Astrocyte (in vitro differentiated cells and primary cell): ENCODE measurements around the gene LY6G6D. TPM values are rescaled to one million over a fixed set of nuclear protein-coding genes. Genes with fewer than 3 reads are reported as not detected.

Experiments
- DNase-seq: peaks from one replicate; pipeline ENCODE4 v3.0.0-alpha.2; 2010; ENCODE audit warnings: low read depth
- FAIRE-seq: peaks from 2 replicates; lab custom pipeline; 2011; peaks lifted over from hg19 to GRCh38; lab: Jason Lieb, UNC
- H2AFZ ChIP-seq: 2 replicates; pipeline ENCODE4 v1.6.0; 2012; ENCODE audit warnings: low read depth, low read length, inconsistent platforms
- H3K27ac ChIP-seq: 2 replicates; pipeline ENCODE4 v1.5.1; 2011; ENCODE audit warnings: low read depth, low read length, inconsistent platforms
- H3K27me3 ChIP-seq: 2 replicates; pipeline ENCODE4 v1.6.0; 2011; ENCODE audit warnings: low read length, inconsistent platforms; ENCODE audit not compliant: insufficient read depth
- H3K36me3 ChIP-seq: 2 replicates; pipeline ENCODE4 v1.5.1; 2011; ENCODE audit warnings: low read length, inconsistent platforms; ENCODE audit not compliant: insufficient read depth
- H3K4me1 ChIP-seq: 2 replicates; pipeline ENCODE4 v1.5.1; 2011; ENCODE audit warnings: low read length, inconsistent platforms; ENCODE audit not compliant: insufficient read depth
- H3K4me2 ChIP-seq: 2 replicates; pipeline ENCODE4 v1.6.0; 2012; ENCODE audit warnings: low read length, inconsistent platforms
- H3K4me3 ChIP-seq: 2 replicates; pipeline ENCODE4 v1.5.1; 2011; ENCODE audit warnings: low read depth, mild to moderate bottlenecking, low read length, inconsistent platforms; ENCODE audit not compliant: insufficient read depth
- H3K79me2 ChIP-seq: 2 replicates; pipeline ENCODE4 v1.6.0; 2012; ENCODE audit warnings: mild to moderate bottlenecking, low read length, inconsistent platforms; ENCODE audit not compliant: insufficient read depth
- H3K9ac ChIP-seq: 2 replicates; pipeline ENCODE4 v1.6.0; 2012; ENCODE audit warnings: mild to moderate bottlenecking, low read length, inconsistent platforms
- H3K9me3 ChIP-seq: 2 replicates; pipeline ENCODE4 v1.5.1; 2012; ENCODE audit warnings: low read depth, mild to moderate bottlenecking, low read length, inconsistent platforms; ENCODE audit not compliant: insufficient read depth
- H4K20me1 ChIP-seq: 2 replicates; pipeline ENCODE4 v1.6.0; 2012; ENCODE audit warnings: low read length, inconsistent platforms; ENCODE audit not compliant: insufficient read depth
- H3K27ac Mint-ChIP-seq: one replicate; pipeline ENCODE4 v1.8.0; 2021; ENCODE audit warnings: mild to moderate bottlenecking, mixed read lengths; ENCODE audit not compliant: unreplicated experiment
- H3K27me3 Mint-ChIP-seq: one replicate; pipeline ENCODE4 v1.8.0; 2021; ENCODE audit warnings: low read depth, mixed read lengths; ENCODE audit not compliant: unreplicated experiment
- H3K36me3 Mint-ChIP-seq: one replicate; pipeline ENCODE4 v1.8.0; 2021; ENCODE audit warnings: low read depth, mixed read lengths; ENCODE audit not compliant: unreplicated experiment
- H3K4me1 Mint-ChIP-seq: one replicate; pipeline ENCODE4 v1.8.0; 2021; ENCODE audit warnings: low read depth, mixed read lengths; ENCODE audit not compliant: unreplicated experiment
- H3K4me3 Mint-ChIP-seq: one replicate; pipeline ENCODE4 v1.8.0; 2021; ENCODE audit warnings: mild to moderate bottlenecking, moderate library complexity, mixed read lengths; ENCODE audit not compliant: unreplicated experiment
- H3K9me3 Mint-ChIP-seq: one replicate; pipeline ENCODE4 v1.8.0; 2021; ENCODE audit warnings: mild to moderate bottlenecking, mixed read lengths; ENCODE audit not compliant: unreplicated experiment
- EZH2 ChIP-seq: IDR thresholded peaks from 2 replicates; pipeline ENCODE4 v1.6.1; 2012; ENCODE audit warnings: mild to moderate bottlenecking, low read length, inconsistent platforms; ENCODE audit not compliant: insufficient read depth
- total RNA-seq: library from RNA; stranded (reverse); gene quantifications from 2 replicates; pipeline ENCODE4 v1.2.1, GENCODE V29; 2021
- TF ChIP-seq, protein P1 (sequence below): IDR thresholded peaks from 2 replicates; pipeline ENCODE4 v1.5.1; 2011; ENCODE audit warnings: low read depth, mild to moderate bottlenecking, inconsistent platforms, low read length, moderate library complexity; ENCODE audit not compliant: insufficient read depth

The LY6G6D gene
- total RNA-seq, 1 donor from 2014 or later, result not detected

DNA sequence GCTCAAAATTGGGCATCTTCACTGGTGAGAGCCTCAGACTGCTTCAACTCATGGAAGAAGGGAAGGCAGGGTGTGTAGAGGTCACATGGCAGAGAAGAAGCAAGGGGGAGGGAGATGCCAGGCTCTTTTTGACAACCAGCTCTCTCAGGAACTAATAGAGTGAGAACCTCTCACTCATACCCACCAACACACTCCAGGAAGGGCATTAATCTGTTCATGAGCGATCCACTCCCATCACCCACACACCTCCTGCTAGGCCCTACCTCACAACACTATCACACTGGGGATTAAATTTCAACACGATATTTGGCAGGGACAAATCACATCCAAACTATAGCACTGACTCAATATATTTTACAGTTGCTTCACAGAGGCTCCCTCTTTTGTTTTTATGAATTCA is 26.7 kb downstream of the LY6G6D start:
- H3K4me2 ChIP-seq, result no peak overlapping the region
- peaks cover 24% of the 10 kb centered on the region for H3K4me1 ChIP-seq
- no peak overlapping the region for H2AFZ ChIP-seq
- DNase-seq, result no peak
- H3K9ac ChIP-seq, result no peak overlapping the region
- H3K4me3 Mint-ChIP-seq, result peak overlapping the region; percentile 47
- H3K36me3 ChIP-seq, result no peaks in the 10 kb centered on the region
- no peaks in the 10 kb centered on the region for H3K9me3 Mint-ChIP-seq
- no peak overlapping the region for H3K27ac ChIP-seq
- H3K79me2 ChIP-seq, result peaks cover 7% of the 10 kb centered on the region
- TF ChIP-seq EZH2, result no peak
- TF ChIP-seq, protein P1, sequence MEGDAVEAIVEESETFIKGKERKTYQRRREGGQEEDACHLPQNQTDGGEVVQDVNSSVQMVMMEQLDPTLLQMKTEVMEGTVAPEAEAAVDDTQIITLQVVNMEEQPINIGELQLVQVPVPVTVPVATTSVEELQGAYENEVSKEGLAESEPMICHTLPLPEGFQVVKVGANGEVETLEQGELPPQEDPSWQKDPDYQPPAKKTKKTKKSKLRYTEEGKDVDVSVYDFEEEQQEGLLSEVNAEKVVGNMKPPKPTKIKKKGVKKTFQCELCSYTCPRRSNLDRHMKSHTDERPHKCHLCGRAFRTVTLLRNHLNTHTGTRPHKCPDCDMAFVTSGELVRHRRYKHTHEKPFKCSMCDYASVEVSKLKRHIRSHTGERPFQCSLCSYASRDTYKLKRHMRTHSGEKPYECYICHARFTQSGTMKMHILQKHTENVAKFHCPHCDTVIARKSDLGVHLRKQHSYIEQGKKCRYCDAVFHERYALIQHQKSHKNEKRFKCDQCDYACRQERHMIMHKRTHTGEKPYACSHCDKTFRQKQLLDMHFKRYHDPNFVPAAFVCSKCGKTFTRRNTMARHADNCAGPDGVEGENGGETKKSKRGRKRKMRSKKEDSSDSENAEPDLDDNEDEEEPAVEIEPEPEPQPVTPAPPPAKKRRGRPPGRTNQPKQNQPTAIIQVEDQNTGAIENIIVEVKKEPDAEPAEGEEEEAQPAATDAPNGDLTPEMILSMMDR, result no peak
- H3K4me3 ChIP-seq, result no peak overlapping the region
- peaks cover 28% of the 10 kb centered on the region for H3K4me1 Mint-ChIP-seq
- H3K9me3 ChIP-seq, result no peaks in the 10 kb centered on the region
- no peak overlapping the region for H3K27ac Mint-ChIP-seq
- H3K27me3 Mint-ChIP-seq, result no peaks in the 10 kb centered on the region
- H3K36me3 Mint-ChIP-seq, result peaks cover 10% of the 10 kb centered on the region
- no peaks in the 10 kb centered on the region for H3K27me3 ChIP-seq
- FAIRE-seq, result no peak
- no peaks in the 10 kb centered on the region for H4K20me1 ChIP-seq

DNA sequence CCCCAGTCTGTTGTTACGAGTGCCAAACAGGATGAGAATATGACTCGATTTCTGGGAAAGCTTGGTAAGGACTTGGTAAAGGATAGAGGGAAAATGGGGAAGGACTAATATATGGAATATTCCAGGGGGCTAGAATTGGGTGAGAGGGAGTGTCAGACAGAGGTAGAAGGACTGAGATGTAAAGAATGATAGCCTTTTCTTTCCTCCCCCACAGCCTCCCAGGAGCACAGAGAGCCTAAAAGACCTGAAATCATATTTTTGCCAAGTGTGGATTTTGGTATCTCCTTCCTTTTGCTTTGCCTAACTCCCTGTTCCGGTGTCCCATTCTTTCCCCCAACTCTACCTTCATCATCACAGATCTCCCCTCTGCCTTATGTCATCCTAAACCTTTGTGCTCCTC is 27.7 kb downstream of the LY6G6D start:
- Mint-ChIP-seq H3K9me3 (no peaks in the 10 kb centered on the region), H3K36me3 (peaks cover 10% of the 10 kb centered on the region), H3K4me3 (no peak overlapping the region), H3K4me1 (peaks cover 27% of the 10 kb centered on the region), H3K27me3 (no peaks in the 10 kb centered on the region), H3K27ac (no peak overlapping the region)
- Histone ChIP-seq H3K4me2 (no peak overlapping the region), H3K36me3 (peaks cover 4% of the 10 kb centered on the region), H3K27me3 (no peaks in the 10 kb centered on the region), H3K4me1 (peaks cover 13% of the 10 kb centered on the region), H2AFZ (no peak overlapping the region), H3K4me3 (no peak overlapping the region), H3K9me3 (no peaks in the 10 kb centered on the region), H3K9ac (no peak overlapping the region), H4K20me1 (no peaks in the 10 kb centered on the region), H3K27ac (no peak overlapping the region), H3K79me2 (peaks cover 6% of the 10 kb centered on the region)
- TF ChIP-seq, protein P1, result no peak
- TF ChIP-seq EZH2, result no peak
- DNase-seq (no peak), FAIRE-seq (no peak)

DNA sequence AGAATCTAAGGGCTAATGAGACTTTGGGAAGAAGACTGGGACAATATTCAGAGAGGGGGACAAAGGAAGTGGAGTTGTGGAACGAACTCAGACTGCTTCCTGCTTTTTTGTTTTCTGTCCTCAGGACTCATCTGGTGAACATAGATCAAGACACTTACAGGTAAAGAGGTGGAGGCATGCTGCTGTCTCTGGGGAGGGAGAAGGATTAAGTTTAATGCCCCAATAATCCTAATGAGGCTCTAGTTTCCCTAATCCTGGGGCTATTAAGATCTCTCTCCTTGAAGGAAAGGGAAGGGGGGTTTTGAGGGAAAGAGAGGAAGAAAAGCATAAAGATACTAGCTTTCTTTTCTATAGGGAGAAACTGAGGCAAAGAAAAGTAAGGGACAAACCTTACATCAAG is 29.3 kb downstream of the LY6G6D start:
- Histone ChIP-seq H3K36me3 (peaks cover 4% of the 10 kb centered on the region), H3K4me3 (no peak overlapping the region), H3K9ac (no peak overlapping the region), H3K9me3 (no peaks in the 10 kb centered on the region), H3K27me3 (no peaks in the 10 kb centered on the region), H3K79me2 (peaks cover 6% of the 10 kb centered on the region), H3K4me1 (no peaks in the 10 kb centered on the region), H3K4me2 (no peak overlapping the region), H4K20me1 (no peaks in the 10 kb centered on the region), H2AFZ (no peak overlapping the region), H3K27ac (no peak overlapping the region)
- Mint-ChIP-seq H3K4me3 (no peak overlapping the region), H3K27ac (peak overlapping the region; percentile 84), H3K4me1 (peaks cover 13% of the 10 kb centered on the region), H3K27me3 (no peaks in the 10 kb centered on the region), H3K9me3 (no peaks in the 10 kb centered on the region), H3K36me3 (peaks cover 10% of the 10 kb centered on the region)
- TF ChIP-seq, protein P1, result no peak
- no peak for TF ChIP-seq EZH2
- FAIRE-seq (no peak), DNase-seq (no peak)
